MCF 10A (cell line): Measurements from ENCODE around the gene CLPTM1. TPM values are rescaled to one million over a fixed set of nuclear protein-coding genes. Genes with fewer than 3 reads are reported as not detected.

ENCODE experiments used
- BruUV-seq: library from RNA; stranded (reverse); fragments of 400-500 nt; replicated peaks from 2 replicates; lab custom pipeline; 2021; lab: Mats Ljungman, UMichigan
- CTCF ChIA-PET: fragments of 300-600 bp; sonication (Branson Sonifier 250); formaldehyde crosslinking; extraction: SDS; loops from one replicate; lab custom pipeline; 2021; ENCODE audit warnings: antibody characterized with exemption, inconsistent platforms; lab: Yijun Ruan, JAX
- POLR2A ChIA-PET: fragments of 300-600, 350-650 bp; sonication (Branson Sonifier 250); formaldehyde crosslinking; extraction: SDS; loops from one replicate; lab custom pipeline; 2020; ENCODE audit warnings: antibody characterized with exemption, inconsistent platforms; lab: Yijun Ruan, JAX
- DNase-seq: peaks from one replicate; pipeline ENCODE4 v3.0.0-alpha.2; 2018; ENCODE audit not compliant: unreplicated experiment
- H3K27ac Mint-ChIP-seq: one replicate; pipeline ENCODE4 v1.8.0; 2022; ENCODE audit warnings: mild to moderate bottlenecking, low read depth, mixed read lengths; ENCODE audit not compliant: unreplicated experiment
- H3K27me3 Mint-ChIP-seq: one replicate; pipeline ENCODE4 v1.8.0; 2022; ENCODE audit warnings: mixed read lengths; ENCODE audit not compliant: insufficient read depth, unreplicated experiment
- H3K36me3 Mint-ChIP-seq: one replicate; pipeline ENCODE4 v1.8.0; 2022; ENCODE audit warnings: mild to moderate bottlenecking, moderate library complexity, mixed read lengths; ENCODE audit not compliant: insufficient read depth, unreplicated experiment
- H3K4me1 Mint-ChIP-seq: one replicate; pipeline ENCODE4 v1.8.0; 2022; ENCODE audit warnings: mixed read lengths; ENCODE audit not compliant: insufficient read depth, unreplicated experiment
- H3K4me3 Mint-ChIP-seq: one replicate; pipeline ENCODE4 v1.8.0; 2022; ENCODE audit warnings: mild to moderate bottlenecking, moderate library complexity, mixed read lengths; ENCODE audit not compliant: unreplicated experiment
- H3K9me3 Mint-ChIP-seq: one replicate; pipeline ENCODE4 v1.8.0; 2022; ENCODE audit warnings: mixed read lengths; ENCODE audit not compliant: unreplicated experiment
- CTCF ChIP-seq: fragments of 200-600 bp; IDR thresholded peaks from one replicate; pipeline ENCODE4 v1.8.0; 2022; ENCODE audit warnings: antibody characterized with exemption, mild to moderate bottlenecking; ENCODE audit not compliant: unreplicated experiment
- intact Hi-C: fragments of 100-400 bp; cut with micrococcal nuclease; formaldehyde crosslinking; loops from 2 replicates; pipeline ENCODE4 v1.14.1; 2022
- total RNA-seq: library from RNA; stranded (reverse); gene quantifications from 2 replicates; pipeline ENCODE4 v1.2.3, GENCODE V29; 2022

CLPTM1 gene
- total RNA-seq, 1 experiment from 2014 or later: 101 TPM

GRCh38 chr19:45038931-45039893, 84.0 kb downstream of the CLPTM1 start, which contains the start of gene CLASRP:
CLASRP (plus strand) TSS chr19:45039045; CDS start chr19:45040213, 1,168 bp downstream.
- intact Hi-C loops: no loop called here
- Mint-ChIP-seq H3K36me3 (peaks cover 73% of the 10 kb centered on the region), H3K9me3 (no peaks in the 10 kb centered on the region), H3K27ac (peak within 1 kb of the TSS; percentile 99), H3K4me1 (peaks cover 22% of the 10 kb centered on the region), H3K27me3 (no peaks in the 10 kb centered on the region), H3K4me3 (peak within 1 kb of the TSS; percentile 95)
- TSS peak; percentile 72 for BruUV-seq
- peak; percentile 91 for DNase-seq
- TF ChIP-seq CTCF: no peak
- CTCF ChIA-PET: interaction anchor here (0.5 to 2.1 kb wide), 15 partner anchors 11 to 980 kb away, joined by 3 to 6 read pairs (median 3); partner anchors contain the start of gene GEMIN7
- POLR2A ChIA-PET: interaction anchor here (0.6 to 3.1 kb wide), 26 partner anchors 8 to 348 kb away, joined by 3 to 27 read pairs (median 5); partner anchors contain the start of genes BLOC1S3, CLPTM1, GEMIN7 and NKPD1

- peak overlapping the region; percentile 95 for H3K4me3 Mint-ChIP-seq
- BruUV-seq: TSS peak; percentile 43
- H3K27ac Mint-ChIP-seq: peak overlapping the region; percentile 99
- no peak for TF ChIP-seq CTCF
- no peaks in the 10 kb centered on the region for H3K27me3 Mint-ChIP-seq
- DNase-seq: no peak
- H3K9me3 Mint-ChIP-seq: no peaks in the 10 kb centered on the region
- peaks cover 22% of the 10 kb centered on the region for H3K4me1 Mint-ChIP-seq
- intact Hi-C loops: no loop called here
- ChIA-PET POLR2A (interaction anchor here (1.0 to 3.1 kb wide), 7 partner anchors 32 to 191 kb away, joined by 3 to 22 read pairs (median 13); partner anchors contain the start of genes BLOC1S3, GEMIN7, PPP1R37 and RELB), CTCF (interaction anchor here (0.5 to 2.1 kb wide), 10 partner anchors 12 to 979 kb away, joined by 3 to 5 read pairs (median 3); partner anchors contain the start of gene GEMIN7)
- peaks cover 73% of the 10 kb centered on the region for H3K36me3 Mint-ChIP-seq
Measured at GRCh38 chr19:45040059-45040771, 85.0 kb downstream of the CLPTM1 start.

GRCh38 chr19:45041125-45041524, 85.9 kb downstream of the CLPTM1 start:
- H3K27me3 Mint-ChIP-seq: no peaks in the 10 kb centered on the region
- peak overlapping the region; percentile 38 for H3K4me3 Mint-ChIP-seq
- peaks cover 80% of the 10 kb centered on the region for H3K36me3 Mint-ChIP-seq

More at GRCh38 chr19:45041125-45041524, 85.9 kb downstream of the CLPTM1 start:
- DNase-seq: no peak
- CTCF ChIA-PET: interaction anchor here (0.5 to 1.1 kb wide), 5 partner anchors 13 to 794 kb away, joined by 3 to 4 read pairs (median 3); partner anchors contain the start of gene ZNF296
- Mint-ChIP-seq H3K9me3 (no peaks in the 10 kb centered on the region), H3K27ac (no peak overlapping the region), H3K4me1 (peaks cover 22% of the 10 kb centered on the region)
- intact Hi-C loops: no loop called here
- BruUV-seq: no TSS peak
- POLR2A ChIA-PET: interaction anchor here (1.1 kb wide), 1 partner anchor 27 kb away, joined by 3 read pairs; no protein-coding TSS in a partner anchor
- TF ChIP-seq CTCF: no peak

Other genes starting within 250 kb of the CLPTM1 start
- 24.4 and 32.1 TPM in 2 replicates for gene BCL3, start 206.7 kb upstream of the CLPTM1 start, total RNA-seq
- gene CBLC, start 177.5 kb upstream of the CLPTM1 start, total RNA-seq: 9.6 and 14.6 TPM in 2 replicates
- 2.9 and 5.0 TPM in 2 replicates for gene BCAM, start 146.3 kb upstream of the CLPTM1 start, total RNA-seq
- gene NECTIN2, start 109.1 kb upstream of the CLPTM1 start, total RNA-seq: 46.5 and 56.7 TPM in 2 replicates
- gene TOMM40, start 64.1 kb upstream of the CLPTM1 start, total RNA-seq: 69.7 and 114 TPM in 2 replicates
- gene APOE, start 49.6 kb upstream of the CLPTM1 start, total RNA-seq: 3.3 and 7.0 TPM in 2 replicates
- 1.1 and 2.7 TPM in 2 replicates for gene APOC1, start 40.8 kb upstream of the CLPTM1 start, total RNA-seq
- gene APOC4, start 13.1 kb upstream of the CLPTM1 start, total RNA-seq: not detected in 2 replicates
- gene APOC2, start 9.3 kb upstream of the CLPTM1 start, total RNA-seq: not detected in 2 replicates
- gene RELB, start 46.1 kb downstream of the CLPTM1 start, total RNA-seq: 27.0 and 39.8 TPM in 2 replicates
- 71.7 and 83.5 TPM in 2 replicates for gene CLASRP, start 83.7 kb downstream of the CLPTM1 start, total RNA-seq
- 2.0 and 2.7 TPM in 2 replicates for gene ZNF296, start 121.1 kb downstream of the CLPTM1 start, total RNA-seq
- 21.0 and 21.8 TPM in 2 replicates for gene GEMIN7, start 123.9 kb downstream of the CLPTM1 start, total RNA-seq
- gene PPP1R37, start 137.8 kb downstream of the CLPTM1 start, total RNA-seq: 22.0 and 22.5 TPM in 2 replicates
- 0.09 and 0.22 TPM in 2 replicates for gene NKPD1, start 205.6 kb downstream of the CLPTM1 start, total RNA-seq
- 14.4 and 16.1 TPM in 2 replicates for gene TRAPPC6A, start 222.9 kb downstream of the CLPTM1 start, total RNA-seq
- 14.0 and 18.1 TPM in 2 replicates for gene BLOC1S3, start 223.4 kb downstream of the CLPTM1 start, total RNA-seq